GM12875 (cell line): ENCODE results near the gene CABLES2.

Source experiments
- H3K4me3 ChIP-seq: one replicate; pipeline ENCODE4 v1.5.1; 2011; ENCODE audit warnings: low read depth, low read length, control low read depth
- CTCF ChIP-seq: IDR thresholded peaks from 2 replicates; pipeline ENCODE4 v1.5.1; 2011; ENCODE audit warnings: low read depth, mild to moderate bottlenecking, control low read depth, inconsistent platforms, low read length, moderate library complexity, borderline replicate concordance; ENCODE audit not compliant: insufficient read depth

The CABLES2 gene

GRCh38 chr20:62390317-62391164 lies 16.5 kb downstream of the CABLES2 start:
- H3K4me3 ChIP-seq, result no peak overlapping the region
- TF ChIP-seq CTCF, result no peak

- no peak for TF ChIP-seq CTCF
- H3K4me3 ChIP-seq, result no peak overlapping the region
Observed at GRCh38 chr20:62389601-62390087, 17.4 kb downstream of the CABLES2 start.

DNA sequence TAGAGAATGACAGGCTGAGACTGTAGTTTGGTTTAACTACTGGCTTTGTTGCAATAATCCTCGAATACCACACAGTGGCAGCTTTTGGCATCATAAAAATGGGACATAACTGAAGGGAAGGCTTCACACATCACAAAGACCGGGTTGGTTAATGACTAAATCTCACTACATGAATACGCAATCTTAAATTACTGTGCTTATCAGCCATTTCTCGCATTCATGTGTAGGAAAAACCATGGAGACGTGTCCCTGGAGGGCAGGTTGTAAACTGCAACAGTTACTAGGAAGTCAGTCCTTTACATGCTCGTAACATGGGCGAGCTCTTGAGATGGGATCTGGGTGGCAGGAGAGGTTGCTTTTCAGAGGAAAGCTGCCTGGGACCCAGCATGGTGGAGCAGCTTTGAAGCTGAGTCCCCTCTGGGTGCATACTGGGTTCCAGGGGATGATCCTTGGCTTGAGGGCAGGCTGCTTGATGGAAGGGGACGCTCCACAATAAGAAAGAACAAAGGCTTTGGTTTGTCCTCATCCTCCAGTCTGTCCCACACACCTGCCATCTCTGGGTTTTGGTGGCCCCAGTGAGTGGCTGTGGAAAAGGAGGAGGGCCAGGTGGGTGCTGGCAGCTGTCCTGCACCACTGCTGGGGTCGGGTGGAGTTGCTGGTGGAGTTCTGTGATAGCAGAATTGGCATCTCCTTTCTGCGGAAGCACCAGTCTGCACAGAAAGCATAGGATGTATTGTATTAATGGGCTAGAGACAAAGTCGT lies 18.1 kb downstream of the CABLES2 start:
- no peak for TF ChIP-seq CTCF
- H3K4me3 ChIP-seq, result no peak overlapping the region

DNA sequence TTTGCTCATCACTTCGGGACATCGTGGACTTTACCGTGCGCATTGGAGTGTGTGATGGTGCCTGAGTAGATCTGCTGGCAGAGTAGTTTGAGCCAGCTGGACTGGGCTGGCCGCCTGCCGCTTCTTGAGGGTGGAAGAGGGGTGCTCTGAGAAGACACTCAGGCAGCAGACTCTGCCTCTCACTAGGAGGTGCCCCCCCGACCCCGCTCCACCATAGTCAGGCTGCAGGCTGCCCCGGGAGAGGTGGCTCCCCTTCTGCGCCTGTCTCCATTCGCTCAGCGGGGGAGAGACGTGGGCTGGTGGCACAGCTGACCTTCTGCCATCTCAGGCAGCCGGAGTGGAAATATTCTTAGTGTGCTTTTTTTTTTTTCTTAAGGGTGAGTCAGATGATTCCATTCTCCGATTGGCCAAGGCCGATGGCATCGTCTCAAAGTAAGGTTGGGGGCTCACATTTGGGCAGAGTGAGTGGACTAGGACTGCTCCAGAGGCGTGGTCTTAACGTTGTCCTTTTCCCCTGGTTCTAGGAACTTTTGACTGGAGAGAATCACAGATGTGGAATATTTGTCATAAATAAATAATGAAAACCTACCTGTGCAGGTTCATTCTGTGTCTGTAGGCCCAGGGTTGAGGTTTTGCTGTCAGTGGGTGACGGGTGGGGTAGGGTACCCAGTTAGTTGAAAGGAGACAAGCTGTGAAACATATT lies 19.0 kb downstream of the CABLES2 start:
- TF ChIP-seq CTCF, result no peak
- peak overlapping the region; percentile 68 for H3K4me3 ChIP-seq

- TF ChIP-seq CTCF, result no peak
- peak overlapping the region; percentile 68 for H3K4me3 ChIP-seq
Observed at GRCh38 chr20:62387219-62387913, 19.7 kb downstream of the CABLES2 start.

DNA sequence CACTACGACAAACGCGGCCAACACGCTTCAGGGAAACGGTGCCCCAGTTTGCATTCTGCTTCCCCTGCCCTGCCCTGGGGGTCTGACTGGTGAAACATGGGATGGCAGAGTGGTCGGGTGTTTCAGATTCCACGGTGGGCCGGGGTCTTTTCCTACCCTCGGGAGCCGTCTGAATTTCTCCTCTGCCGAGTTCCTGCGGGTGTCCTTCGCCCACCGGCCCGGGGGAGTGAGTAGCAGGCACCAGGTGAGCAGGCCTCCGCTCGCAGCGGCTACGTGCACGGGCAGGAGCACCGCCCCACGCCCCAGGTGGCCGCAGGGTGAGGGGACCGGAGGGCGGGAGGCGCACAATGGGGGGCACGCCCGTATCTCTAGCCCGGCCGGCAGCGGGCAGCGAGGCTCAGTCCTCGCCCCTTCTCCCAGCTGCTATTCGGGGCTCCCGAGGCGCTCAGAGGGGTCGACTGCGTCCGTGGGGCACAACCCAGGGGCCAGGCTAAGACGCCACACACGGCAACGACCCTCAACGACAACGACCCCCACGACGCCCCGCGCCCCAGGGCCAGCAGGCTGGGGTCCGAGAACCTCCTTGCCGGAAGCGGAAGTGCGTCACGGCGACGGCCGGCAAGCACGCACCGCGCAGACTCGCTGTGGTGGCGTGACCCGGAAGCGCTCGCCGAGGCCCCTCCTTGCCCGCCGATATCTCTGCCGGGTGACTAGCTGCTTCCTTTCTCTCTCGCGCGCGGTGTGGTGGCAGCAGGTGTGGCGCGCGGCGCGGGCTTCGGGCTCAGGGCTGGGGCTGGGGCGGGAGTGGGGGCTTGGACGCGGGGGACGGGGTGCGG lies 20.5 kb downstream of the CABLES2 start, which contains the start of gene RPS21:
RPS21 (plus strand) TSS at position 721 of the 836 bp plus-strand sequence. CDS start 236 bp downstream, outside the sequence.
- no peak for TF ChIP-seq CTCF
- H3K4me3 ChIP-seq, result peak within 1 kb of the TSS; percentile 68
